ENCODE measurements around the gene ELAVL2. TPM values are rescaled to one million over a fixed set of nuclear protein-coding genes. Genes with fewer than 3 reads are reported as not detected.

The ELAVL2 gene
- polyA plus RNA-seq, 1 donor: 1.2 TPM

GRCh38 chr9:23665635-23666034 lies 160.4 kb downstream of the ELAVL2 start:
- Histone ChIP-seq H3K36me3 (ENCODE audit: control insufficient read depth, insufficient read depth, low read length) (no peaks in the 10 kb centered on the region), H3K27me3 (ENCODE audit: control insufficient read depth, insufficient read depth, low read length) (no peaks in the 10 kb centered on the region), H3K27ac (ENCODE audit: low read length) (no peak overlapping the region), H3K9me3 (ENCODE audit: control insufficient read depth, low read depth, low read length) (no peaks in the 10 kb centered on the region), H3K4me1 (ENCODE audit: control insufficient read depth, insufficient read depth, low read length) (no peaks in the 10 kb centered on the region), H3K4me3 (ENCODE audit: low read length) (no peak overlapping the region)
- no peak for DNase-seq
- whole genome bisulfite sequencing (ENCODE audit: insufficient coverage, low lambda C conversion rate): no CpG with 5 or more reads among the region's 2 CpGs

- Histone ChIP-seq H3K9me3 (ENCODE audit: control insufficient read depth, low read depth, low read length) (no peaks in the 10 kb centered on the region), H3K36me3 (ENCODE audit: control insufficient read depth, insufficient read depth, low read length) (no peaks in the 10 kb centered on the region), H3K4me1 (ENCODE audit: control insufficient read depth, insufficient read depth, low read length) (no peaks in the 10 kb centered on the region), H3K4me3 (ENCODE audit: low read length) (no peak overlapping the region), H3K27ac (ENCODE audit: low read length) (no peak overlapping the region), H3K27me3 (ENCODE audit: control insufficient read depth, insufficient read depth, low read length) (no peaks in the 10 kb centered on the region)
- no peak for DNase-seq
- 43% methylated on average over 1 of the region's 3 CpGs for WGBS (ENCODE audit: insufficient coverage, low lambda C conversion rate)
Measured at GRCh38 chr9:23665051-23665450, 161.0 kb downstream of the ELAVL2 start.

GRCh38 chr9:23663946-23664345 lies 162.1 kb downstream of the ELAVL2 start:
- H3K27me3 ChIP-seq (ENCODE audit: control insufficient read depth, insufficient read depth, low read length): no peaks in the 10 kb centered on the region
- no peak for DNase-seq
- no peak overlapping the region for H3K4me3 ChIP-seq (ENCODE audit: low read length)
- H3K9me3 ChIP-seq (ENCODE audit: control insufficient read depth, low read depth, low read length): no peaks in the 10 kb centered on the region
- H3K27ac ChIP-seq (ENCODE audit: low read length): no peak overlapping the region
- H3K4me1 ChIP-seq (ENCODE audit: control insufficient read depth, insufficient read depth, low read length): no peaks in the 10 kb centered on the region
- H3K36me3 ChIP-seq (ENCODE audit: control insufficient read depth, insufficient read depth, low read length): no peaks in the 10 kb centered on the region

GRCh38 chr9:23663536-23663935 lies 162.5 kb downstream of the ELAVL2 start:
- Histone ChIP-seq H3K36me3 (ENCODE audit: control insufficient read depth, insufficient read depth, low read length) (no peaks in the 10 kb centered on the region), H3K27me3 (ENCODE audit: control insufficient read depth, insufficient read depth, low read length) (no peaks in the 10 kb centered on the region), H3K9me3 (ENCODE audit: control insufficient read depth, low read depth, low read length) (no peaks in the 10 kb centered on the region), H3K27ac (ENCODE audit: low read length) (no peak overlapping the region), H3K4me1 (ENCODE audit: control insufficient read depth, insufficient read depth, low read length) (no peaks in the 10 kb centered on the region), H3K4me3 (ENCODE audit: low read length) (no peak overlapping the region)
- WGBS (ENCODE audit: insufficient coverage, low lambda C conversion rate): no CpG with 5 or more reads among the region's 6 CpGs
- DNase-seq: no peak

GRCh38 chr9:23663125-23663524 lies 162.9 kb downstream of the ELAVL2 start:
- Histone ChIP-seq H3K4me1 (ENCODE audit: control insufficient read depth, insufficient read depth, low read length) (no peaks in the 10 kb centered on the region), H3K9me3 (ENCODE audit: control insufficient read depth, low read depth, low read length) (no peaks in the 10 kb centered on the region), H3K36me3 (ENCODE audit: control insufficient read depth, insufficient read depth, low read length) (no peaks in the 10 kb centered on the region), H3K4me3 (ENCODE audit: low read length) (no peak overlapping the region), H3K27ac (ENCODE audit: low read length) (no peak overlapping the region), H3K27me3 (ENCODE audit: control insufficient read depth, insufficient read depth, low read length) (no peaks in the 10 kb centered on the region)
- DNase-seq: no peak
- WGBS (ENCODE audit: insufficient coverage, low lambda C conversion rate): 100% methylated on average over 1 of the region's 2 CpGs

GRCh38 chr9:23662320-23662719 lies 163.7 kb downstream of the ELAVL2 start:
- no peaks in the 10 kb centered on the region for H3K4me1 ChIP-seq (ENCODE audit: control insufficient read depth, insufficient read depth, low read length)
- DNase-seq: no peak
- no peaks in the 10 kb centered on the region for H3K36me3 ChIP-seq (ENCODE audit: control insufficient read depth, insufficient read depth, low read length)
- no CpG with 5 or more reads among the region's 2 CpGs for WGBS (ENCODE audit: insufficient coverage, low lambda C conversion rate)
- no peaks in the 10 kb centered on the region for H3K9me3 ChIP-seq (ENCODE audit: control insufficient read depth, low read depth, low read length)
- H3K27ac ChIP-seq (ENCODE audit: low read length): no peak overlapping the region
- no peak overlapping the region for H3K4me3 ChIP-seq (ENCODE audit: low read length)
- H3K27me3 ChIP-seq (ENCODE audit: control insufficient read depth, insufficient read depth, low read length): no peaks in the 10 kb centered on the region

- no peaks in the 10 kb centered on the region for H3K9me3 ChIP-seq (ENCODE audit: control insufficient read depth, low read depth, low read length)
- H3K4me1 ChIP-seq (ENCODE audit: control insufficient read depth, insufficient read depth, low read length): no peaks in the 10 kb centered on the region
- no peaks in the 10 kb centered on the region for H3K27me3 ChIP-seq (ENCODE audit: control insufficient read depth, insufficient read depth, low read length)
- H3K27ac ChIP-seq (ENCODE audit: low read length): no peak overlapping the region
- H3K36me3 ChIP-seq (ENCODE audit: control insufficient read depth, insufficient read depth, low read length): no peaks in the 10 kb centered on the region
- WGBS (ENCODE audit: insufficient coverage, low lambda C conversion rate): no CpG with 5 or more reads among the region's 6 CpGs
- H3K4me3 ChIP-seq (ENCODE audit: low read length): no peak overlapping the region
- DNase-seq: no peak
Measured at GRCh38 chr9:23659346-23660006, 166.6 kb downstream of the ELAVL2 start.

- no peaks in the 10 kb centered on the region for H3K4me1 ChIP-seq (ENCODE audit: control insufficient read depth, insufficient read depth, low read length)
- H3K36me3 ChIP-seq (ENCODE audit: control insufficient read depth, insufficient read depth, low read length): no peaks in the 10 kb centered on the region
- WGBS (ENCODE audit: insufficient coverage, low lambda C conversion rate): 95% methylated on average over 3 of the region's 10 CpGs
Measured at GRCh38 chr9:23658376-23659258, 167.4 kb downstream of the ELAVL2 start.

GRCh38 chr9:23651051-23651450 lies 175.0 kb downstream of the ELAVL2 start:
- no peak overlapping the region for H3K27ac ChIP-seq (ENCODE audit: low read length)
- DNase-seq: no peak
- H3K9me3 ChIP-seq (ENCODE audit: control insufficient read depth, low read depth, low read length): no peaks in the 10 kb centered on the region
- no peak overlapping the region for H3K4me3 ChIP-seq (ENCODE audit: low read length)
- no peaks in the 10 kb centered on the region for H3K4me1 ChIP-seq (ENCODE audit: control insufficient read depth, insufficient read depth, low read length)
- 100% methylated on average over 1 of the region's 5 CpGs for WGBS (ENCODE audit: insufficient coverage, low lambda C conversion rate)
- no peaks in the 10 kb centered on the region for H3K36me3 ChIP-seq (ENCODE audit: control insufficient read depth, insufficient read depth, low read length)
- no peaks in the 10 kb centered on the region for H3K27me3 ChIP-seq (ENCODE audit: control insufficient read depth, insufficient read depth, low read length)

More at GRCh38 chr9:23658376-23659258, 167.4 kb downstream of the ELAVL2 start:
- no peaks in the 10 kb centered on the region for H3K27me3 ChIP-seq (ENCODE audit: control insufficient read depth, insufficient read depth, low read length)
- no peak overlapping the region for H3K27ac ChIP-seq (ENCODE audit: low read length)
- no peak overlapping the region for H3K4me3 ChIP-seq (ENCODE audit: low read length)
- H3K9me3 ChIP-seq (ENCODE audit: control insufficient read depth, low read depth, low read length): no peaks in the 10 kb centered on the region
- DNase-seq: no peak

GRCh38 chr9:23648651-23649050 lies 177.4 kb downstream of the ELAVL2 start:
- Histone ChIP-seq H3K4me1 (ENCODE audit: control insufficient read depth, insufficient read depth, low read length) (no peaks in the 10 kb centered on the region), H3K4me3 (ENCODE audit: low read length) (no peak overlapping the region), H3K27me3 (ENCODE audit: control insufficient read depth, insufficient read depth, low read length) (no peaks in the 10 kb centered on the region), H3K27ac (ENCODE audit: low read length) (no peak overlapping the region), H3K9me3 (ENCODE audit: control insufficient read depth, low read depth, low read length) (no peaks in the 10 kb centered on the region), H3K36me3 (ENCODE audit: control insufficient read depth, insufficient read depth, low read length) (no peaks in the 10 kb centered on the region)
- no peak for DNase-seq
- WGBS (ENCODE audit: insufficient coverage, low lambda C conversion rate): no CpG with 5 or more reads among the region's 2 CpGs

Measured in large intestine (tissue), 3 donors.